Keratinocyte (primary cell): Measurements from ENCODE around the gene CCDC175. TPM values are rescaled to one million over a fixed set of nuclear protein-coding genes. Genes with fewer than 3 reads are reported as not detected.

Experiments
- DNase-seq: peaks from one replicate; pipeline ENCODE4 v3.0.0-alpha.2; 2011; ENCODE audit warnings: low read depth, missing footprints, low spot score
- FAIRE-seq: peaks from 2 replicates; lab custom pipeline; 2011; peaks lifted over from hg19 to GRCh38; lab: Jason Lieb, UNC
- H2AFZ ChIP-seq: 2 replicates; pipeline ENCODE4 v1.6.0; 2012; ENCODE audit warnings: low read length, control low read depth, inconsistent platforms; ENCODE audit not compliant: control insufficient read depth
- H3K27ac ChIP-seq: 2 replicates; pipeline ENCODE4 v1.5.1; 2011; ENCODE audit warnings: low read length; ENCODE audit not compliant: control insufficient read depth, insufficient read depth
- H3K27me3 ChIP-seq: 3 replicates; pipeline ENCODE4 v1.6.0; 2011; ENCODE audit warnings: low read length; ENCODE audit not compliant: control insufficient read depth, insufficient read depth; ENCODE audit errors: extremely low read depth
- H3K36me3 ChIP-seq, 2 experiments: 2 replicates in 1 of 2; 3 replicates in 1 of 2; pipeline ENCODE4 v1.5.1; 2011; ENCODE audit warnings: low read length in 2 of 2, mild to moderate bottlenecking in 1 of 2; ENCODE audit not compliant: control insufficient read depth in 2 of 2, insufficient read depth in 2 of 2; ENCODE audit errors: extremely low read depth in 1 of 2
- H3K4me1 ChIP-seq: 3 replicates; pipeline ENCODE4 v1.5.1; 2011; ENCODE audit warnings: low read length; ENCODE audit not compliant: control insufficient read depth, insufficient read depth; ENCODE audit errors: extremely low read depth
- H3K4me2 ChIP-seq: 3 replicates; pipeline ENCODE4 v1.6.0; 2011; ENCODE audit warnings: low read depth, low read length; ENCODE audit not compliant: control insufficient read depth, insufficient read depth; ENCODE audit errors: extremely low read depth
- H3K4me3 ChIP-seq, 3 experiments: fragments of 200-600 bp in 1 of 3; sonication (generic) in 1 of 3; 2 replicates in 2 of 3; 3 replicates in 1 of 3; pipeline ENCODE4 v1.5.1; 2011 to 2016; ENCODE audit warnings: low read length in 3 of 3, mild to moderate bottlenecking in 3 of 3, control low read depth in 2 of 3, inconsistent platforms in 1 of 3, low read depth in 1 of 3, mixed read lengths in 1 of 3, mixed run types in 1 of 3, moderate library complexity in 1 of 3; ENCODE audit not compliant: control insufficient read depth in 2 of 3, insufficient read depth in 2 of 3; ENCODE audit errors: extremely low read depth in 1 of 3
- H3K79me2 ChIP-seq: 2 replicates; pipeline ENCODE4 v1.6.0; 2012; ENCODE audit warnings: low read length; ENCODE audit not compliant: control insufficient read depth, insufficient read depth
- H3K9ac ChIP-seq: 3 replicates; pipeline ENCODE4 v1.6.0; 2011; ENCODE audit warnings: low read length; ENCODE audit not compliant: control insufficient read depth, insufficient read depth; ENCODE audit errors: extremely low read depth
- H3K9me1 ChIP-seq: 3 replicates; pipeline ENCODE4 v1.6.0; 2011; ENCODE audit warnings: low read length; ENCODE audit not compliant: control insufficient read depth, insufficient read depth; ENCODE audit errors: extremely low read depth
- H3K9me3 ChIP-seq: 2 replicates; pipeline ENCODE4 v1.5.1; 2012; ENCODE audit warnings: low read depth, low read length; ENCODE audit not compliant: control insufficient read depth
- H4K20me1 ChIP-seq: 3 replicates; pipeline ENCODE4 v1.6.0; 2011; ENCODE audit warnings: low read length; ENCODE audit not compliant: control insufficient read depth, insufficient read depth; ENCODE audit errors: extremely low read depth
- EZH2 ChIP-seq: IDR thresholded peaks from one replicate; pipeline ENCODE4 v1.6.1; 2012; ENCODE audit warnings: inconsistent platforms, mild to moderate bottlenecking, low read length, moderate library complexity
- dilution Hi-C: fragments of 300-500 bp; cut with MboI; formaldehyde crosslinking; loops from one replicate; pipeline ENCODE4 v1.7.0; 2020; ENCODE audit warnings: low sequenced_read_pairs; ENCODE audit not compliant: extremely low pct_ligation_motif_present
- polyA plus RNA-seq, 5 experiments: library from polyadenylated mRNA; depleted of rRNA in 3 of 5; stranded (reverse) in 3 of 5; stranded (forward) in 1 of 5; unstranded in 1 of 5; fragments of >200 nt; gene quantifications; 1 replicate in 1 of 5; 2 replicates in 3 of 5; 3 replicates in 1 of 5; pipeline versions ENCODE4 v1.2.1 to v1.2.3, GENCODE V29; 2011 to 2012; ENCODE audit warnings: missing spikeins in 2 of 5, low read depth in 1 of 5, low replicate concordance in 1 of 5
- TF ChIP-seq, protein P1 (sequence below), 3 experiments: IDR thresholded peaks in 1 of 3; conservative IDR thresholded peaks in 1 of 3; optimal IDR thresholded peaks in 1 of 3; 2 replicates in 2 of 3; 3 replicates in 1 of 3; pipeline versions ENCODE3 to v1.5.1; 2011; ENCODE audit warnings: low read length in 3 of 3, mild to moderate bottlenecking in 3 of 3, moderate library complexity in 2 of 3, control low read depth in 1 of 3, inconsistent platforms in 1 of 3; ENCODE audit not compliant: insufficient read depth in 2 of 3; ENCODE audit errors: extremely low read depth in 1 of 3

The CCDC175 gene
- polyA plus RNA-seq, 1 donor (not counting 4 experiments of a cell fraction or from before 2014, with no cell fraction given), result not detected

- H3K4me1 ChIP-seq, result peaks cover 3% of the 10 kb centered on the region
- H3K9ac ChIP-seq, result no peak overlapping the region
- no peak overlapping the region for H2AFZ ChIP-seq
- H3K36me3 ChIP-seq, result peaks cover 5 to 8% of the 10 kb centered on the region in 2 experiments
- H3K27ac ChIP-seq, result no peak overlapping the region
- H3K4me2 ChIP-seq, result no peak overlapping the region
- H3K79me2 ChIP-seq, result no peaks in the 10 kb centered on the region
- FAIRE-seq (no peak), DNase-seq (no peak)
- dilution Hi-C loops, result no loop called here
- H3K27me3 ChIP-seq, result no peaks in the 10 kb centered on the region
- H4K20me1 ChIP-seq, result no peaks in the 10 kb centered on the region
- no peaks in the 10 kb centered on the region for H3K9me3 ChIP-seq
- no peak overlapping the region for H3K4me3 ChIP-seq
- TF ChIP-seq, protein P1, sequence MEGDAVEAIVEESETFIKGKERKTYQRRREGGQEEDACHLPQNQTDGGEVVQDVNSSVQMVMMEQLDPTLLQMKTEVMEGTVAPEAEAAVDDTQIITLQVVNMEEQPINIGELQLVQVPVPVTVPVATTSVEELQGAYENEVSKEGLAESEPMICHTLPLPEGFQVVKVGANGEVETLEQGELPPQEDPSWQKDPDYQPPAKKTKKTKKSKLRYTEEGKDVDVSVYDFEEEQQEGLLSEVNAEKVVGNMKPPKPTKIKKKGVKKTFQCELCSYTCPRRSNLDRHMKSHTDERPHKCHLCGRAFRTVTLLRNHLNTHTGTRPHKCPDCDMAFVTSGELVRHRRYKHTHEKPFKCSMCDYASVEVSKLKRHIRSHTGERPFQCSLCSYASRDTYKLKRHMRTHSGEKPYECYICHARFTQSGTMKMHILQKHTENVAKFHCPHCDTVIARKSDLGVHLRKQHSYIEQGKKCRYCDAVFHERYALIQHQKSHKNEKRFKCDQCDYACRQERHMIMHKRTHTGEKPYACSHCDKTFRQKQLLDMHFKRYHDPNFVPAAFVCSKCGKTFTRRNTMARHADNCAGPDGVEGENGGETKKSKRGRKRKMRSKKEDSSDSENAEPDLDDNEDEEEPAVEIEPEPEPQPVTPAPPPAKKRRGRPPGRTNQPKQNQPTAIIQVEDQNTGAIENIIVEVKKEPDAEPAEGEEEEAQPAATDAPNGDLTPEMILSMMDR (optimal IDR thresholded peaks at IDR 0.05 in 1 of 3, IDR thresholded peaks at IDR 0.05 in 1 of 3, conservative IDR thresholded peaks at IDR 0.05 in 1 of 3; ENCODE audit: extremely low read depth in 1 of 3, insufficient read depth in 2 of 3, low read length in 3 of 3), result no peak
- TF ChIP-seq EZH2, result no peak
- no peaks in the 10 kb centered on the region for H3K9me1 ChIP-seq
Observed at GRCh38 chr14:59460378-59460777, 116.2 kb downstream of the CCDC175 start.

DNA sequence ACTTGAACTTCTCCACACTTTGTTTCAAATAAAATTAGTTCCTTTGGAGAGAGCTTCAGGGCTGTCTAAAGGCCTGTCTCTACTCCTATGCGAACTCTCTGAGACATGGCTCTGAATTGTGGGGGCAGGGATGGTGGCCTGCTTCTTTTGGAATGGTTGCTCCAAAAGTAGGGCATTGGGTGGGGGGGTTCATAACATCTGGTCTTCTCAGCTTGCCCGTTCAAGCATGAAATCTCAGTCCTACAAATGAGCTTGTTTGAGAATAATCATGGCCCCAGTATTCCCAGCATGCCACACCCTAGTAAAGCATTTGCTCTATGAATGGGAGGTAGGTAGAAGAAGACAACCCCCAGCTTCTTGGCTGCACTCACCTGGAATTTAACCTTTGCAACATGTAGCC is 118.1 kb downstream of the CCDC175 start:
- DNase-seq (no peak), FAIRE-seq (no peak)
- no peak for TF ChIP-seq EZH2
- TF ChIP-seq, protein P1 (optimal IDR thresholded peaks at IDR 0.05 in 1 of 3, IDR thresholded peaks at IDR 0.05 in 1 of 3, conservative IDR thresholded peaks at IDR 0.05 in 1 of 3; ENCODE audit: extremely low read depth in 1 of 3, insufficient read depth in 2 of 3, low read length in 3 of 3), result no peak
- H3K4me3 ChIP-seq, result no peak overlapping the region
- no peak overlapping the region for H3K9ac ChIP-seq
- H3K4me2 ChIP-seq, result no peak overlapping the region
- peaks cover 5 to 10% of the 10 kb centered on the region in 2 experiments for H3K36me3 ChIP-seq
- H3K4me1 ChIP-seq, result peaks cover 3% of the 10 kb centered on the region
- no peaks in the 10 kb centered on the region for H3K27me3 ChIP-seq
- H4K20me1 ChIP-seq, result no peaks in the 10 kb centered on the region
- H3K9me3 ChIP-seq, result no peaks in the 10 kb centered on the region
- no peak overlapping the region for H3K27ac ChIP-seq
- H2AFZ ChIP-seq, result no peak overlapping the region
- no peaks in the 10 kb centered on the region for H3K79me2 ChIP-seq
- H3K9me1 ChIP-seq, result no peaks in the 10 kb centered on the region
- dilution Hi-C loops, result no loop called here
